ENCODE measurements around the gene MBD6. TPM values are rescaled to one million over a fixed set of nuclear protein-coding genes. Genes with fewer than 3 reads are reported as not detected.
"Not testable (repeated sequence)": the region's sequence is repeated elsewhere in the genome, so short reads cannot be mapped to it uniquely, and the experiment has no call there.

The MBD6 gene
- total and polyA plus RNA-seq, 9 donors: 11.0 to 55.5 (median 32.9) TPM

- Histone ChIP-seq H3K9me3 (replicated peaks; ENCODE audit: control insufficient read depth, low read depth, low read length) (no peaks in the 10 kb centered on the region), H3K4me1 (ENCODE audit: control insufficient read depth, insufficient read depth, low read length) (peaks cover 19% of the 10 kb centered on the region), H3K27ac (ENCODE audit: low read length) (no peak overlapping the region), H3K4me3 (ENCODE audit: low read length) (no peak overlapping the region), H3K27me3 (ENCODE audit: control insufficient read depth, insufficient read depth, low read length) (no peaks in the 10 kb centered on the region), H3K36me3 (ENCODE audit: control insufficient read depth, insufficient read depth, low read length) (peaks cover 71% of the 10 kb centered on the region)
- WGBS (ENCODE audit: insufficient coverage): no CpG with 5 or more reads among the region's 3 CpGs
- no peak for DNase-seq
Measured at GRCh38 chr12:57515408-57515933, 7.2 kb upstream of the MBD6 start.

- no peaks in the 10 kb centered on the region for H3K27me3 ChIP-seq (ENCODE audit: control insufficient read depth, insufficient read depth, low read length)
- H3K9me3 ChIP-seq (replicated peaks; ENCODE audit: control insufficient read depth, low read depth, low read length): no peaks in the 10 kb centered on the region
- WGBS (ENCODE audit: insufficient coverage): 92% methylated on average over 6 of the region's 11 CpGs
- H3K36me3 ChIP-seq (ENCODE audit: control insufficient read depth, insufficient read depth, low read length): peaks cover 66% of the 10 kb centered on the region
- no peak overlapping the region for H3K27ac ChIP-seq (ENCODE audit: low read length)
- H3K4me3 ChIP-seq (ENCODE audit: low read length): no peak overlapping the region
- H3K4me1 ChIP-seq (ENCODE audit: control insufficient read depth, insufficient read depth, low read length): peaks cover 22% of the 10 kb centered on the region
- DNase-seq: no peak
Measured at GRCh38 chr12:57515934-57516541, 6.6 kb upstream of the MBD6 start.

- H3K4me3 ChIP-seq (ENCODE audit: low read length): no peak overlapping the region
- no peaks in the 10 kb centered on the region for H3K9me3 ChIP-seq (replicated peaks; ENCODE audit: control insufficient read depth, low read depth, low read length)
- 91% methylated on average over 8 of the region's 11 CpGs for WGBS (ENCODE audit: insufficient coverage)
- H3K27ac ChIP-seq (ENCODE audit: low read length): no peak overlapping the region
- H3K27me3 ChIP-seq (ENCODE audit: control insufficient read depth, insufficient read depth, low read length): no peaks in the 10 kb centered on the region
- DNase-seq: no peak
- peaks cover 60% of the 10 kb centered on the region for H3K36me3 ChIP-seq (ENCODE audit: control insufficient read depth, insufficient read depth, low read length)
- H3K4me1 ChIP-seq (ENCODE audit: control insufficient read depth, insufficient read depth, low read length): peaks cover 29% of the 10 kb centered on the region
Measured at GRCh38 chr12:57516617-57517153, 5.9 kb upstream of the MBD6 start.

GRCh38 chr12:57517187-57517586 is 5.4 kb upstream of the MBD6 start:
- Histone ChIP-seq H3K4me3 (ENCODE audit: low read length) (no peak overlapping the region), H3K36me3 (ENCODE audit: control insufficient read depth, insufficient read depth, low read length) (peaks cover 55% of the 10 kb centered on the region), H3K4me1 (ENCODE audit: control insufficient read depth, insufficient read depth, low read length) (peaks cover 34% of the 10 kb centered on the region)

GRCh38 chr12:57517718-57518117 is 4.9 kb upstream of the MBD6 start:
- not testable (repeated sequence) for DNase-seq; H3K9me3 ChIP-seq (replicated peaks; ENCODE audit: control insufficient read depth, low read depth, low read length); H3K27me3 ChIP-seq (ENCODE audit: control insufficient read depth, insufficient read depth, low read length); H3K4me3 ChIP-seq (ENCODE audit: low read length)
- WGBS (ENCODE audit: insufficient coverage): 76% methylated on average over 4 of the region's 10 CpGs
- H3K27ac ChIP-seq (ENCODE audit: low read length): peak overlapping the region; percentile 49
- H3K4me1 ChIP-seq (ENCODE audit: control insufficient read depth, insufficient read depth, low read length): peaks cover 35% of the 10 kb centered on the region
- peaks cover 50% of the 10 kb centered on the region for H3K36me3 ChIP-seq (ENCODE audit: control insufficient read depth, insufficient read depth, low read length)

More at GRCh38 chr12:57517187-57517586, 5.4 kb upstream of the MBD6 start:
- 90% methylated on average over 1 of the region's 1 CpG for WGBS (ENCODE audit: insufficient coverage)
- Histone ChIP-seq H3K9me3 (replicated peaks; ENCODE audit: control insufficient read depth, low read depth, low read length) (no peaks in the 10 kb centered on the region), H3K27me3 (ENCODE audit: control insufficient read depth, insufficient read depth, low read length) (no peaks in the 10 kb centered on the region), H3K27ac (ENCODE audit: low read length) (no peak overlapping the region)
- DNase-seq: no peak

- Histone ChIP-seq H3K4me1 (ENCODE audit: control insufficient read depth, insufficient read depth, low read length) (peaks cover 38% of the 10 kb centered on the region), H3K27ac (ENCODE audit: low read length) (peak overlapping the region; percentile 49), H3K4me3 (ENCODE audit: low read length) (no peak overlapping the region), H3K27me3 (ENCODE audit: control insufficient read depth, insufficient read depth, low read length) (no peaks in the 10 kb centered on the region), H3K9me3 (replicated peaks; ENCODE audit: control insufficient read depth, low read depth, low read length) (no peaks in the 10 kb centered on the region), H3K36me3 (ENCODE audit: control insufficient read depth, insufficient read depth, low read length) (peaks cover 44% of the 10 kb centered on the region)
- whole genome bisulfite sequencing (ENCODE audit: insufficient coverage): 90% methylated on average over 6 of the region's 8 CpGs
- DNase-seq: peak; percentile 84
Measured at GRCh38 chr12:57518176-57518919, 4.3 kb upstream of the MBD6 start.

GRCh38 chr12:57518920-57519795 is 3.5 kb upstream of the MBD6 start:
- DNase-seq: no peak
- Histone ChIP-seq H3K27me3 (ENCODE audit: control insufficient read depth, insufficient read depth, low read length) (no peaks in the 10 kb centered on the region), H3K27ac (ENCODE audit: low read length) (peak overlapping the region; percentile 100), H3K4me1 (ENCODE audit: control insufficient read depth, insufficient read depth, low read length) (peaks cover 46% of the 10 kb centered on the region), H3K4me3 (ENCODE audit: low read length) (peak overlapping the region; percentile 98), H3K9me3 (replicated peaks; ENCODE audit: control insufficient read depth, low read depth, low read length) (no peaks in the 10 kb centered on the region), H3K36me3 (ENCODE audit: control insufficient read depth, insufficient read depth, low read length) (peaks cover 42% of the 10 kb centered on the region)
- WGBS (ENCODE audit: insufficient coverage): 16% methylated on average over 5 of the region's 7 CpGs

- Histone ChIP-seq H3K36me3 (ENCODE audit: control insufficient read depth, insufficient read depth, low read length) (peaks cover 42% of the 10 kb centered on the region), H3K4me1 (ENCODE audit: control insufficient read depth, insufficient read depth, low read length) (peaks cover 51% of the 10 kb centered on the region), H3K9me3 (replicated peaks; ENCODE audit: control insufficient read depth, low read depth, low read length) (no peaks in the 10 kb centered on the region), H3K27ac (ENCODE audit: low read length) (peak overlapping the region; percentile 100), H3K4me3 (ENCODE audit: low read length) (peak overlapping the region; percentile 98), H3K27me3 (ENCODE audit: control insufficient read depth, insufficient read depth, low read length) (no peaks in the 10 kb centered on the region)
- peak; percentile 72 for DNase-seq
- 0% methylated on average over 6 of the region's 8 CpGs for whole genome bisulfite sequencing (ENCODE audit: insufficient coverage)
Measured at GRCh38 chr12:57519796-57520052, 2.9 kb upstream of the MBD6 start.

GRCh38 chr12:57520053-57520818 is 2.4 kb upstream of the MBD6 start, which contains the start of gene DDIT3:
TSS of gene DDIT3 (minus strand) at chr12:57520514. CDS start at chr12:57517406, 3,108 bp downstream.
- peaks cover 53% of the 10 kb centered on the region for H3K4me1 ChIP-seq (ENCODE audit: control insufficient read depth, insufficient read depth, low read length)

More at GRCh38 chr12:57520053-57520818, 2.4 kb upstream of the MBD6 start, which contains the start of gene DDIT3:
- no peaks in the 10 kb centered on the region for H3K27me3 ChIP-seq (ENCODE audit: control insufficient read depth, insufficient read depth, low read length)
- H3K4me3 ChIP-seq (ENCODE audit: low read length): peak within 1 kb of the TSS; percentile 98
- no peaks in the 10 kb centered on the region for H3K9me3 ChIP-seq (replicated peaks; ENCODE audit: control insufficient read depth, low read depth, low read length)
- DNase-seq: peak; percentile 100
- H3K27ac ChIP-seq (ENCODE audit: low read length): peak within 1 kb of the TSS; percentile 100
- WGBS (ENCODE audit: insufficient coverage): 0% methylated on average over 27 of the region's 52 CpGs
- peaks cover 42% of the 10 kb centered on the region for H3K36me3 ChIP-seq (ENCODE audit: control insufficient read depth, insufficient read depth, low read length)

All from muscle of leg (tissue), 11 donors.